HepG2 (cell line): ENCODE data around the gene ARMC5. TPM values are rescaled to one million over a fixed set of nuclear protein-coding genes. Genes with fewer than 3 reads are reported as not detected.

Experiments used
- CENPT ChIP-seq: sonication (generic); formaldehyde crosslinking; IDR thresholded peaks from 2 replicates; pipeline ENCODE4 v1.8.0; 2022; ENCODE audit warnings: low read depth, mild to moderate bottlenecking, moderate library complexity, missing genetic modification reagents
- PHF8 ChIP-seq: sonication (generic); formaldehyde crosslinking; IDR thresholded peaks from 2 replicates; pipeline ENCODE4 v1.5.0; 2020; ENCODE audit warnings: missing genetic modification reagents
- POLR2A ChIP-seq, 2 experiments: IDR thresholded peaks; 2 replicates each; pipeline ENCODE4 v1.6.1; 2011; ENCODE audit warnings: low read depth in 2 of 2, low read length in 2 of 2, mild to moderate bottlenecking in 1 of 2, moderate library complexity in 1 of 2; ENCODE audit not compliant: insufficient read depth in 1 of 2
- SAP130 ChIP-seq: IDR thresholded peaks from 2 replicates; pipeline ENCODE4 v1.6.1; 2016; ENCODE audit warnings: low read depth
- SIN3A ChIP-seq: IDR thresholded peaks from 2 replicates; pipeline ENCODE4 v1.6.1; 2011; ENCODE audit warnings: low read depth, mild to moderate bottlenecking, control low read depth, low read length, borderline replicate concordance
- ZBTB3 ChIP-seq: sonication (generic); formaldehyde crosslinking; IDR thresholded peaks from 2 replicates; pipeline ENCODE4 v1.4.0; 2020; ENCODE audit warnings: low read depth, mild to moderate bottlenecking, moderate library complexity, missing genetic modification reagents, borderline replicate concordance
- ZBTB38 ChIP-seq: sonication (generic); formaldehyde crosslinking; IDR thresholded peaks from 2 replicates; pipeline ENCODE4 v1.5.1; 2020; ENCODE audit warnings: mild to moderate bottlenecking, missing genetic modification reagents
- ZC3H13 ChIP-seq: sonication (generic); formaldehyde crosslinking; IDR thresholded peaks from 2 replicates; pipeline ENCODE4 v1.8.1; 2023; ENCODE audit warnings: mild to moderate bottlenecking, missing genetic modification reagents, moderate library complexity
- ZFP36L2 ChIP-seq: sonication (generic); formaldehyde crosslinking; IDR thresholded peaks from 2 replicates; pipeline ENCODE4 v1.4.0; 2020; ENCODE audit warnings: missing genetic modification reagents
- ZNF143 ChIP-seq: sonication (generic); formaldehyde crosslinking; IDR thresholded peaks from 2 replicates; pipeline ENCODE4 v1.4.0; 2020; ENCODE audit warnings: missing genetic modification reagents
- ZNF431 ChIP-seq: sonication (generic); formaldehyde crosslinking; IDR thresholded peaks from 2 replicates; pipeline ENCODE4 v1.9.0; 2022; ENCODE audit warnings: missing genetic modification reagents, low read depth, mild to moderate bottlenecking, borderline replicate concordance
- ZNF547 ChIP-seq: sonication (generic); formaldehyde crosslinking; IDR thresholded peaks from 2 replicates; pipeline ENCODE4 v1.5.1; 2020; ENCODE audit warnings: mild to moderate bottlenecking, missing genetic modification reagents
- ZNF619 ChIP-seq: sonication (generic); formaldehyde crosslinking; IDR thresholded peaks from 2 replicates; pipeline ENCODE4 v1.4.0; 2020; ENCODE audit warnings: mild to moderate bottlenecking, missing genetic modification reagents
- ZNF737 ChIP-seq: sonication (generic); formaldehyde crosslinking; IDR thresholded peaks from 2 replicates; pipeline ENCODE4 v1.5.0; 2020; ENCODE audit warnings: missing genetic modification reagents, mild to moderate bottlenecking, borderline replicate concordance
- ZNF782 ChIP-seq: sonication (generic); formaldehyde crosslinking; IDR thresholded peaks from 2 replicates; pipeline ENCODE4 v1.4.0; 2020; ENCODE audit warnings: missing genetic modification reagents, mild to moderate bottlenecking, borderline replicate concordance
- polyA plus RNA-seq, 8 experiments: library from polyadenylated mRNA; depleted of rRNA in 3 of 8; stranded (reverse) in 7 of 8; unstranded in 1 of 8; fragments of >200 nt; fragmentation: Illumina TruSeq in 4 of 8; extraction: Trizol in 4 of 8; gene quantifications; 2 replicates each; pipeline versions ENCODE4 v1.2.1 to v1.2.3, GENCODE V29; 2011 to 2016; ENCODE audit warnings: low read depth in 4 of 8, missing spikeins in 1 of 8, mixed read lengths in 1 of 8; ENCODE audit not compliant: insufficient read depth in 1 of 8
- total RNA-seq, 5 experiments: library from RNA; depleted of rRNA; stranded (reverse); fragments of >200 nt; fragmentation: Illumina TruSeq; extraction: Trizol; gene quantifications; 2 replicates each; pipeline ENCODE4 v1.2.3, GENCODE V29; 2016; ENCODE audit warnings: low read depth in 1 of 5
- TF ChIP-seq, protein P1 (sequence below): IDR thresholded peaks from 2 replicates; pipeline ENCODE4 v1.6.1; 2012; ENCODE audit warnings: low read length, improper control_type of control experiment
- TF ChIP-seq, protein P2 (sequence below): IDR thresholded peaks from 2 replicates; pipeline ENCODE4 v1.6.1; 2012; ENCODE audit warnings: low read depth, low read length, improper control_type of control experiment
- TF ChIP-seq, protein P3 (sequence below): sonication (generic); formaldehyde crosslinking; IDR thresholded peaks from 2 replicates; pipeline ENCODE4 v1.5.0; 2020; ENCODE audit warnings: mild to moderate bottlenecking, missing genetic modification reagents, borderline replicate concordance

Gene ARMC5
- total and polyA plus RNA-seq, 2 of the 13 experiments (the other 11 are each of a cell fraction or from before 2014, with no cell fraction given): 10.8 to 22.3 TPM

DNA sequence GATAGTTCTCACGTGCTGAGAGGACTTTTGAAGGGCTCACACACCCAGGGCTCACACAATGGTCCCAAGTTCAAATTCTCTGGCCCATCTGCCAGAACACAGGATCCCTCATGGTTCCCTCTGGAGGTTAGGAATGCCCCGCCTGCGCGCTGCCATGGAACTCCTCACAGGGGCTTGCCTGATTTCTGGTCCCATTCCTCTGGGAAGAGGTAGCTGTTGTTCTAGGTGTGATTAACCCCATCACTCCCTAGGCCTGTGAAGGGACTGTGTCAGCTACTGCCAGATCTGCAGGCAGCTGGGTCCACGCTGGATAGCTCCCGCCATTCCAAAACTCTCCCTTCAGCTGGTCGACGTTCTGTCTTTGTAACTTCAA is 2.3 kb upstream of the ARMC5 start (continued):
- TF ChIP-seq, protein P1, sequence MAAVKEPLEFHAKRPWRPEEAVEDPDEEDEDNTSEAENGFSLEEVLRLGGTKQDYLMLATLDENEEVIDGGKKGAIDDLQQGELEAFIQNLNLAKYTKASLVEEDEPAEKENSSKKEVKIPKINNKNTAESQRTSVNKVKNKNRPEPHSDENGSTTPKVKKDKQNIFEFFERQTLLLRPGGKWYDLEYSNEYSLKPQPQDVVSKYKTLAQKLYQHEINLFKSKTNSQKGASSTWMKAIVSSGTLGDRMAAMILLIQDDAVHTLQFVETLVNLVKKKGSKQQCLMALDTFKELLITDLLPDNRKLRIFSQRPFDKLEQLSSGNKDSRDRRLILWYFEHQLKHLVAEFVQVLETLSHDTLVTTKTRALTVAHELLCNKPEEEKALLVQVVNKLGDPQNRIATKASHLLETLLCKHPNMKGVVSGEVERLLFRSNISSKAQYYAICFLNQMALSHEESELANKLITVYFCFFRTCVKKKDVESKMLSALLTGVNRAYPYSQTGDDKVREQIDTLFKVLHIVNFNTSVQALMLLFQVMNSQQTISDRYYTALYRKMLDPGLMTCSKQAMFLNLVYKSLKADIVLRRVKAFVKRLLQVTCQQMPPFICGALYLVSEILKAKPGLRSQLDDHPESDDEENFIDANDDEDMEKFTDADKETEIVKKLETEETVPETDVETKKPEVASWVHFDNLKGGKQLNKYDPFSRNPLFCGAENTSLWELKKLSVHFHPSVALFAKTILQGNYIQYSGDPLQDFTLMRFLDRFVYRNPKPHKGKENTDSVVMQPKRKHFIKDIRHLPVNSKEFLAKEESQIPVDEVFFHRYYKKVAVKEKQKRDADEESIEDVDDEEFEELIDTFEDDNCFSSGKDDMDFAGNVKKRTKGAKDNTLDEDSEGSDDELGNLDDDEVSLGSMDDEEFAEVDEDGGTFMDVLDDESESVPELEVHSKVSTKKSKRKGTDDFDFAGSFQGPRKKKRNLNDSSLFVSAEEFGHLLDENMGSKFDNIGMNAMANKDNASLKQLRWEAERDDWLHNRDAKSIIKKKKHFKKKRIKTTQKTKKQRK: no peak
- TF ChIP-seq ZFP36L2 (no peak), SIN3A (peak; percentile 41; the same call in 1 of the 2 replicates), PHF8 (CRISPR knock-in tag) (no peak), ZNF782 (CRISPR knock-in tag) (no peak), ZBTB3 (CRISPR knock-in tag) (no peak), ZNF619 (CRISPR knock-in tag) (no peak), POLR2A (IDR thresholded peaks at IDR 0.05; ENCODE audit: insufficient read depth in 1 of 2, low read depth in 2 of 2, low read length in 2 of 2) (0 out of 4 replicates have a peak, but pooled peaks of 1 of the 2 experiments have one; percentile 35), ZNF737 (CRISPR knock-in tag) (no peak), ZNF547 (CRISPR knock-in tag) (no peak), ZBTB38 (CRISPR knock-in tag) (0 out of 2 replicates have a peak, but pooled peaks have one; percentile 46), ZC3H13 (CRISPR knock-in tag) (peak; percentile 82; the same call in 1 of the 2 replicates), ZNF143 (CRISPR knock-in tag) (no peak), CENPT (CRISPR knock-in tag) (no peak), ZNF431 (CRISPR knock-in tag) (peak; percentile 25; the same call in 1 of the 2 replicates), SAP130 (CRISPR knock-in tag) (peak; percentile 17; the same call in 1 of the 2 replicates)
- TF ChIP-seq, protein P2, sequence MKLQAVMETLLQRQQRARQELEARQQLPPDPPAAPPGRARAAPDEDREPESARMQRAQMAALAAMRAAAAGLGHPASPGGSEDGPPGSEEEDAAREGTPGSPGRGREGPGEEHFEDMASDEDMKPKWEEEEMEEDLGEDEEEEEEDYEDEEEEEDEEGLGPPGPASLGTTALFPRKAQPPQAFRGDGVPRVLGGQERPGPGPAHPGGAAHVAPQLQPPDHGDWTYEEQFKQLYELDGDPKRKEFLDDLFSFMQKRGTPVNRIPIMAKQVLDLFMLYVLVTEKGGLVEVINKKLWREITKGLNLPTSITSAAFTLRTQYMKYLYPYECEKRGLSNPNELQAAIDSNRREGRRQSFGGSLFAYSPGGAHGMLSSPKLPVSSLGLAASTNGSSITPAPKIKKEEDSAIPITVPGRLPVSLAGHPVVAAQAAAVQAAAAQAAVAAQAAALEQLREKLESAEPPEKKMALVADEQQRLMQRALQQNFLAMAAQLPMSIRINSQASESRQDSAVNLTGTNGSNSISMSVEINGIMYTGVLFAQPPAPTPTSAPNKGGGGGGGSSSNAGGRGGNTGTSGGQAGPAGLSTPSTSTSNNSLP: no peak
- TF ChIP-seq, protein P3, sequence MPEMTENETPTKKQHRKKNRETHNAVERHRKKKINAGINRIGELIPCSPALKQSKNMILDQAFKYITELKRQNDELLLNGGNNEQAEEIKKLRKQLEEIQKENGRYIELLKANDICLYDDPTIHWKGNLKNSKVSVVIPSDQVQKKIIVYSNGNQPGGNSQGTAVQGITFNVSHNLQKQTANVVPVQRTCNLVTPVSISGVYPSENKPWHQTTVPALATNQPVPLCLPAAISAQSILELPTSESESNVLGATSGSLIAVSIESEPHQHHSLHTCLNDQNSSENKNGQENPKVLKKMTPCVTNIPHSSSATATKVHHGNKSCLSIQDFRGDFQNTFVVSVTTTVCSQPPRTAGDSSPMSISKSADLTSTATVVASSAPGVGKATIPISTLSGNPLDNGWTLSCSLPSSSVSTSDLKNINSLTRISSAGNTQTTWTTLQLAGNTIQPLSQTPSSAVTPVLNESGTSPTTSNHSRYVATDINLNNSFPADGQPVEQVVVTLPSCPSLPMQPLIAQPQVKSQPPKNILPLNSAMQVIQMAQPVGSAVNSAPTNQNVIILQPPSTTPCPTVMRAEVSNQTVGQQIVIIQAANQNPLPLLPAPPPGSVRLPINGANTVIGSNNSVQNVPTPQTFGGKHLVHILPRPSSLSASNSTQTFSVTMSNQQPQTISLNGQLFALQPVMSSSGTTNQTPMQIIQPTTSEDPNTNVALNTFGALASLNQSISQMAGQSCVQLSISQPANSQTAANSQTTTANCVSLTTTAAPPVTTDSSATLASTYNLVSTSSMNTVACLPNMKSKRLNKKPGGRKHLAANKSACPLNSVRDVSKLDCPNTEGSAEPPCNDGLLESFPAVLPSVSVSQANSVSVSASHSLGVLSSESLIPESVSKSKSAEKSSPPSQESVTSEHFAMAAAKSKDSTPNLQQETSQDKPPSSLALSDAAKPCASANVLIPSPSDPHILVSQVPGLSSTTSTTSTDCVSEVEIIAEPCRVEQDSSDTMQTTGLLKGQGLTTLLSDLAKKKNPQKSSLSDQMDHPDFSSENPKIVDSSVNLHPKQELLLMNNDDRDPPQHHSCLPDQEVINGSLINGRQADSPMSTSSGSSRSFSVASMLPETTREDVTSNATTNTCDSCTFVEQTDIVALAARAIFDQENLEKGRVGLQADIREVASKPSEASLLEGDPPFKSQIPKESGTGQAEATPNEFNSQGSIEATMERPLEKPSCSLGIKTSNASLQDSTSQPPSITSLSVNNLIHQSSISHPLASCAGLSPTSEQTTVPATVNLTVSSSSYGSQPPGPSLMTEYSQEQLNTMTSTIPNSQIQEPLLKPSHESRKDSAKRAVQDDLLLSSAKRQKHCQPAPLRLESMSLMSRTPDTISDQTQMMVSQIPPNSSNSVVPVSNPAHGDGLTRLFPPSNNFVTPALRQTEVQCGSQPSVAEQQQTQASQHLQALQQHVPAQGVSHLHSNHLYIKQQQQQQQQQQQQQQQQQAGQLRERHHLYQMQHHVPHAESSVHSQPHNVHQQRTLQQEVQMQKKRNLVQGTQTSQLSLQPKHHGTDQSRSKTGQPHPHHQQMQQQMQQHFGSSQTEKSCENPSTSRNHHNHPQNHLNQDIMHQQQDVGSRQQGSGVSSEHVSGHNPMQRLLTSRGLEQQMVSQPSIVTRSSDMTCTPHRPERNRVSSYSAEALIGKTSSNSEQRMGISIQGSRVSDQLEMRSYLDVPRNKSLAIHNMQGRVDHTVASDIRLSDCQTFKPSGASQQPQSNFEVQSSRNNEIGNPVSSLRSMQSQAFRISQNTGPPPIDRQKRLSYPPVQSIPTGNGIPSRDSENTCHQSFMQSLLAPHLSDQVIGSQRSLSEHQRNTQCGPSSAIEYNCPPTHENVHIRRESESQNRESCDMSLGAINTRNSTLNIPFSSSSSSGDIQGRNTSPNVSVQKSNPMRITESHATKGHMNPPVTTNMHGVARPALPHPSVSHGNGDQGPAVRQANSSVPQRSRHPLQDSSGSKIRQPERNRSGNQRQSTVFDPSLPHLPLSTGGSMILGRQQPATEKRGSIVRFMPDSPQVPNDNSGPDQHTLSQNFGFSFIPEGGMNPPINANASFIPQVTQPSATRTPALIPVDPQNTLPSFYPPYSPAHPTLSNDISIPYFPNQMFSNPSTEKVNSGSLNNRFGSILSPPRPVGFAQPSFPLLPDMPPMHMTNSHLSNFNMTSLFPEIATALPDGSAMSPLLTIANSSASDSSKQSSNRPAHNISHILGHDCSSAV (CRISPR knock-in tag): no peak
